IMR-90 (cell line): Measurements from ENCODE around the gene OSBPL3. TPM values are rescaled to one million over a fixed set of nuclear protein-coding genes. Genes with fewer than 3 reads are reported as not detected.
A peak's percentile ranks its signal among the peaks of the same experiment; 100 is the strongest.

Source experiments
- ATAC-seq: fragments of 200-7000 bp; cut with Tn5 transposase; 2 replicates; pipeline ENCODE4 v1.9.1; 2020; ENCODE audit warnings: low read depth, mild to moderate bottlenecking, moderate library complexity
- BruUV-seq: library from RNA; stranded (reverse); fragments of 400-500 nt; replicated peaks from 2 replicates; lab custom pipeline; 2021; lab: Mats Ljungman, UMichigan
- CTCF ChIA-PET: fragments of 300-600 bp; formaldehyde crosslinking; extraction: SDS; loops from one replicate; lab custom pipeline; 2021; ENCODE audit warnings: antibody characterized with exemption; lab: Yijun Ruan, JAX
- POLR2A ChIA-PET: fragments of 300-600 bp; sonication (Branson Sonifier 250); formaldehyde crosslinking; loops from one replicate; lab custom pipeline; 2022; ENCODE audit warnings: antibody characterized with exemption; ENCODE audit not compliant: unreplicated experiment; lab: Charles Lee
- DNase-seq: peaks from one replicate; pipeline ENCODE4 v3.0.0; 2013
- H2AFZ ChIP-seq: replicated peaks from 2 replicates; pipeline ENCODE3; 2013; ENCODE audit warnings: low read length, mild to moderate bottlenecking; ENCODE audit not compliant: poor library complexity
- H2AK5ac ChIP-seq: 2 replicates; pipeline ENCODE4 v1.6.1; 2013; ENCODE audit warnings: low read depth, low read length, inconsistent platforms
- H2AK9ac ChIP-seq: replicated peaks from 2 replicates; pipeline ENCODE3; 2013; ENCODE audit warnings: mild to moderate bottlenecking, low read depth, low read length, moderate library complexity; ENCODE audit not compliant: poor library complexity
- H2BK120ac ChIP-seq: 2 replicates; pipeline ENCODE4 v1.6.1; 2013; ENCODE audit warnings: low read depth, low read length, inconsistent platforms
- H2BK15ac ChIP-seq: 3 replicates; pipeline ENCODE4 v1.6.1; 2013; ENCODE audit warnings: low read depth, low read length, inconsistent platforms
- H2BK20ac ChIP-seq: 2 replicates; pipeline ENCODE4 v1.6.1; 2013; ENCODE audit warnings: low read depth, mild to moderate bottlenecking, inconsistent platforms, low read length, moderate library complexity
- H2BK5ac ChIP-seq: 2 replicates; pipeline ENCODE4 v1.6.1; 2013; ENCODE audit warnings: mild to moderate bottlenecking, low read depth, low read length, inconsistent platforms; ENCODE audit not compliant: poor library complexity, severe bottlenecking
- H3K14ac ChIP-seq: replicated peaks from 2 replicates; pipeline ENCODE4 v1.6.1; 2013; ENCODE audit warnings: low read depth, low read length, inconsistent platforms
- H3K18ac ChIP-seq: 2 replicates; pipeline ENCODE4 v1.6.1; 2013; ENCODE audit warnings: low read depth, low read length, control low read depth
- H3K23ac ChIP-seq: 2 replicates; pipeline ENCODE4 v1.6.1; 2013; ENCODE audit warnings: low read depth, low read length, inconsistent platforms
- H3K27ac ChIP-seq: 2 replicates; pipeline ENCODE4 v1.5.1; 2013; ENCODE audit warnings: mild to moderate bottlenecking, control low read depth, low read length; ENCODE audit not compliant: insufficient read depth
- H3K27me3 ChIP-seq: 2 replicates; pipeline ENCODE4 v1.6.1; 2013; ENCODE audit warnings: low read length; ENCODE audit not compliant: control insufficient read depth, insufficient read depth
- H3K36me3 ChIP-seq: 2 replicates; pipeline ENCODE4 v1.6.1; 2013; ENCODE audit warnings: low read length, mixed read lengths; ENCODE audit not compliant: control insufficient read depth, insufficient read depth
- H3K4ac ChIP-seq: 2 replicates; pipeline ENCODE4 v1.6.1; 2013; ENCODE audit warnings: low read depth, low read length, inconsistent platforms
- H3K4me1 ChIP-seq: 2 replicates; pipeline ENCODE4 v1.6.1; 2013; ENCODE audit warnings: low read length, mixed read lengths; ENCODE audit not compliant: control insufficient read depth, insufficient read depth
- H3K4me2 ChIP-seq: 2 replicates; pipeline ENCODE4 v1.6.1; 2013; ENCODE audit warnings: low read depth, mild to moderate bottlenecking, control low read depth, low read length, moderate library complexity
- H3K4me3 ChIP-seq: 2 replicates; pipeline ENCODE4 v1.5.1; 2013; ENCODE audit warnings: low read depth, mild to moderate bottlenecking, control low read depth, low read length, moderate library complexity; ENCODE audit not compliant: insufficient read depth
- H3K56ac ChIP-seq: 2 replicates; pipeline ENCODE4 v1.6.1; 2013; ENCODE audit warnings: low read length, inconsistent platforms; ENCODE audit not compliant: insufficient read depth; ENCODE audit errors: extremely low read depth
- H3K79me1 ChIP-seq, 2 experiments: 2 replicates each; pipeline ENCODE4 v1.6.1; 2013; ENCODE audit warnings: low read length in 2 of 2, inconsistent platforms in 1 of 2, low read depth in 1 of 2
- H3K9ac ChIP-seq: 2 replicates; pipeline ENCODE4 v1.6.1; 2013; ENCODE audit warnings: low read depth, low read length, control low read depth
- H3K9me1 ChIP-seq: 2 replicates; pipeline ENCODE4 v1.6.1; 2013; ENCODE audit warnings: low read length, inconsistent platforms; ENCODE audit not compliant: insufficient read depth
- H3K9me3 ChIP-seq: 2 replicates; pipeline ENCODE4 v1.6.1; 2013; ENCODE audit warnings: low read length; ENCODE audit not compliant: control insufficient read depth, insufficient read depth
- H4K20me1 ChIP-seq: 2 replicates; pipeline ENCODE4 v1.6.1; 2013; ENCODE audit warnings: low read length, inconsistent platforms; ENCODE audit not compliant: insufficient read depth
- H4K5ac ChIP-seq: 2 replicates; pipeline ENCODE4 v1.6.1; 2013; ENCODE audit warnings: mild to moderate bottlenecking, low read depth, low read length, control low read depth
- H4K8ac ChIP-seq, 2 experiments: 2 replicates each; pipeline ENCODE4 v1.6.1; 2013; ENCODE audit warnings: low read depth in 2 of 2, low read length in 2 of 2, control low read depth in 1 of 2, inconsistent platforms in 1 of 2
- H4K91ac ChIP-seq: 2 replicates; pipeline ENCODE4 v1.6.1; 2013; ENCODE audit warnings: low read depth, low read length, inconsistent platforms; ENCODE audit not compliant: insufficient read depth
- CEBPB ChIP-seq: IDR thresholded peaks from 2 replicates; pipeline ENCODE4 v1.6.1; 2012; ENCODE audit warnings: low read depth, low read length, improper control_type of control experiment
- CHD1 ChIP-seq: IDR thresholded peaks from 2 replicates; pipeline ENCODE4 v1.6.1; 2012; ENCODE audit warnings: low read depth, low read length, improper control_type of control experiment
- MAFK ChIP-seq: IDR thresholded peaks from 2 replicates; pipeline ENCODE4 v1.6.1; 2012; ENCODE audit warnings: low read depth, low read length, improper control_type of control experiment
- MAZ ChIP-seq: IDR thresholded peaks from 2 replicates; pipeline ENCODE4 v1.6.1; 2012; ENCODE audit warnings: low read depth, mild to moderate bottlenecking, low read length, improper control_type of control experiment, moderate library complexity, borderline replicate concordance
- POLR2A ChIP-seq: IDR thresholded peaks from 2 replicates; pipeline ENCODE4 v1.6.1; 2012; ENCODE audit warnings: mild to moderate bottlenecking, low read depth, low read length
- RFX5 ChIP-seq: IDR thresholded peaks from 2 replicates; pipeline ENCODE4 v1.8.0; 2012; ENCODE audit warnings: low read depth, mild to moderate bottlenecking, low read length, moderate library complexity
- USF2 ChIP-seq: fragments of 150-350 bp; IDR thresholded peaks from 2 replicates; pipeline ENCODE4 v1.6.1; 2017; ENCODE audit warnings: mild to moderate bottlenecking, antibody characterized with exemption, low read length, low read depth
- WGBS, 2 experiments: methylation state at CpG; one replicate each; pipeline versions ENCODE4 v1.1.5 to v1.1.7; 2013; ENCODE audit warnings: missing lambda C conversion rate in 2 of 2; ENCODE audit not compliant: insufficient read length in 1 of 2; ENCODE audit errors: extremely low coverage in 2 of 2; 5-methylcytosine and 5-hydroxymethylcytosine counted together
- dilution Hi-C: fragments of 300-500 bp; cut with HindIII; formaldehyde crosslinking; loops from one replicate; pipeline ENCODE4 v1.14.3; 2018; ENCODE audit warnings: low sequenced_read_pairs; ENCODE audit not compliant: unreplicated experiment
- in situ Hi-C: fragments of 300-500 bp; cut with MboI; formaldehyde crosslinking; loops from 3 replicates; pipeline ENCODE4 v1.14.3; 2019; ENCODE audit warnings: low sequenced_read_pairs, inconsistent platforms, mixed read lengths
- intact Hi-C: fragments of 100-400 bp; cut with micrococcal nuclease; formaldehyde crosslinking; loops from 2 replicates; pipeline ENCODE4 v1.10.0; 2022
- polyA plus RNA-seq, 3 experiments: library from polyadenylated mRNA; depleted of rRNA; stranded (reverse); fragments of >200 nt; gene quantifications; 2 replicates each; pipeline ENCODE4 v1.2.3, GENCODE V29; 2012; ENCODE audit warnings: low replicate concordance in 1 of 3
- total RNA-seq: library from RNA; depleted of rRNA; stranded (reverse); fragments of >200 nt; gene quantifications from 2 replicates; pipeline ENCODE4 v1.2.3, GENCODE V29; 2012
- TF ChIP-seq, protein P1 (sequence below): conservative IDR thresholded peaks from 2 replicates; pipeline ENCODE4 v1.5.1; 2012; ENCODE audit warnings: mild to moderate bottlenecking, low read depth, low read length, improper control_type of control experiment

OSBPL3 gene
- total and polyA plus RNA-seq, 2 of the 4 experiments (the other 2 are of a cell fraction): 18.0 to 29.9 TPM

DNA sequence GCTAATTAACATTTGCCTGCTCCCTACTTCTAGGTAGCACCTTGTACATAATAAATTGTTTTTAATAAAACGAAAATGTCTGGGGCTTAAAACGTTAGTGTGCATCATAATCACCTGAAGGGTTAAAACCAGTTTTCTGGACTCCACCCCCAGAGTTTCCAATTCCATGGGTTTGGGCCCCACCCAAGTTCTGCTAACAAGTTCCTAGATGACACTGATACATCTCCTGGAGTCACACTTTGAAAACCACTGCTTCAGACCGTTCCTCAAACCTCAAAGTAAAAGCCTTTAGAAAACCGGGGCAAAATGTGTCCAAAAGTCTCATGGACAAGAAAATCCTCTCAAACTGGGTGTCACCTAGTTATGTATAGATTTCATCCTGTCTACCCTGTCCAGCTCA is 9.3 kb downstream of the OSBPL3 start:
- Histone ChIP-seq H3K79me1 (peaks cover 34 to 69% of the 10 kb centered on the region in 2 experiments), H3K9ac (peak overlapping the region; percentile 52), H3K56ac (peak overlapping the region; percentile 95; the same call in 1 of the 2 replicates), H3K4me2 (peak overlapping the region; percentile 19; the same call in 1 of the 2 replicates), H2BK120ac (peak overlapping the region; percentile 100), H4K20me1 (no peaks in the 10 kb centered on the region), H3K23ac (peak overlapping the region; percentile 99), H3K4me1 (peaks cover 26% of the 10 kb centered on the region), H3K4ac (peak overlapping the region; percentile 100), H3K9me3 (no peaks in the 10 kb centered on the region), H3K27me3 (no peaks in the 10 kb centered on the region), H4K5ac (peak overlapping the region; percentile 99), H4K91ac (peak overlapping the region; percentile 100), H3K14ac (peak overlapping the region; percentile 99), H3K36me3 (no peaks in the 10 kb centered on the region), H4K8ac (peak overlapping the region; percentile 96 to 98), H2BK20ac (peak overlapping the region; percentile 98), H2AK9ac (peak overlapping the region; percentile 97), H2BK15ac (peak overlapping the region; percentile 93; the same call in 2 of the 3 replicates), H2AFZ (peak overlapping the region; percentile 60), H3K27ac (peak overlapping the region; percentile 93), H3K18ac (peak overlapping the region; percentile 99), H3K4me3 (no peak overlapping the region), H3K9me1 (peaks cover 23% of the 10 kb centered on the region), H2BK5ac (peak overlapping the region; percentile 99), H2AK5ac (peak overlapping the region; percentile 100)
- WGBS, 2 experiments: no CpG with 5 or more reads among the region's 4 CpGs
- ChIA-PET CTCF (interaction anchor here (1.0 to 1.8 kb wide), 2 partner anchors 118 to 159 kb away, joined by 4 to 7 read pairs; no protein-coding TSS in a partner anchor), POLR2A (no interaction called here)
- TF ChIP-seq POLR2A (no peak), CHD1 (no peak), USF2 (no peak), RFX5 (no peak), CEBPB (no peak), MAZ (no peak), MAFK (no peak)
- TF ChIP-seq, protein P1, sequence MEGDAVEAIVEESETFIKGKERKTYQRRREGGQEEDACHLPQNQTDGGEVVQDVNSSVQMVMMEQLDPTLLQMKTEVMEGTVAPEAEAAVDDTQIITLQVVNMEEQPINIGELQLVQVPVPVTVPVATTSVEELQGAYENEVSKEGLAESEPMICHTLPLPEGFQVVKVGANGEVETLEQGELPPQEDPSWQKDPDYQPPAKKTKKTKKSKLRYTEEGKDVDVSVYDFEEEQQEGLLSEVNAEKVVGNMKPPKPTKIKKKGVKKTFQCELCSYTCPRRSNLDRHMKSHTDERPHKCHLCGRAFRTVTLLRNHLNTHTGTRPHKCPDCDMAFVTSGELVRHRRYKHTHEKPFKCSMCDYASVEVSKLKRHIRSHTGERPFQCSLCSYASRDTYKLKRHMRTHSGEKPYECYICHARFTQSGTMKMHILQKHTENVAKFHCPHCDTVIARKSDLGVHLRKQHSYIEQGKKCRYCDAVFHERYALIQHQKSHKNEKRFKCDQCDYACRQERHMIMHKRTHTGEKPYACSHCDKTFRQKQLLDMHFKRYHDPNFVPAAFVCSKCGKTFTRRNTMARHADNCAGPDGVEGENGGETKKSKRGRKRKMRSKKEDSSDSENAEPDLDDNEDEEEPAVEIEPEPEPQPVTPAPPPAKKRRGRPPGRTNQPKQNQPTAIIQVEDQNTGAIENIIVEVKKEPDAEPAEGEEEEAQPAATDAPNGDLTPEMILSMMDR: no peak
- BruUV-seq: no TSS peak
- dilution Hi-C loops (no loop called here), in situ Hi-C loops (no loop called here), intact Hi-C loops (loop anchor here (10.0 kb wide), 1 partner anchor 46 kb away; no protein-coding TSS in a partner anchor)
- DNase-seq (no peak), ATAC-seq (peak; percentile 3)
